Measurements from ENCODE around the gene NEDD9. TPM values are rescaled to one million over a fixed set of nuclear protein-coding genes. Genes with fewer than 3 reads are reported as not detected.

NEDD9 gene
- total RNA-seq, 1 experiment from 2014 or later = 0.17 TPM

GRCh38 chr6:11197175-11197536 lies 35.3 kb downstream of the NEDD9 start:
- Histone ChIP-seq H4K20me1 (ENCODE audit: insufficient read depth) (no peaks in the 10 kb centered on the region), H3K9me3 (ENCODE audit: control insufficient read depth in 1 of 2, insufficient read depth in 1 of 2, low read depth in 1 of 2, low read length in 2 of 2) (no peaks in the 10 kb centered on the region), H3K27me3 (ENCODE audit: insufficient read depth, low read length) (peaks cover 5% of the 10 kb centered on the region; the same call in 1 of the 2 replicates), H3K27ac (ENCODE audit: low read depth, low read length) (no peak overlapping the region), H3K4me1 (ENCODE audit: control insufficient read depth in 1 of 2, insufficient read depth in 2 of 2, low read length in 2 of 2) (no peaks in the 10 kb centered on the region), H3K79me2 (ENCODE audit: insufficient read depth, low read length) (no peaks in the 10 kb centered on the region), H3K4me2 (ENCODE audit: low read length) (no peak overlapping the region), H3K9ac (ENCODE audit: low read length) (no peak overlapping the region), H2AFZ (ENCODE audit: low read depth, low read length, poor library complexity, severe bottlenecking) (no peak overlapping the region), H3K9me2 (ENCODE audit: insufficient read depth) (no peaks in the 10 kb centered on the region), H3K4me3 (replicated peaks in 1 of 2; ENCODE audit: low read depth in 1 of 2, low read length in 2 of 2) (no peak overlapping the region), H3K36me3 (ENCODE audit: control insufficient read depth in 1 of 2, insufficient read depth in 2 of 2, low read length in 2 of 2) (no peaks in the 10 kb centered on the region)
- DNase-seq (ENCODE audit: low read depth, low spot score) (no peak), ATAC-seq (no peak)
- CTCF ChIA-PET = no interaction called here
- POLR2A ChIA-PET = no interaction called here
- intact Hi-C loops (cut with micrococcal nuclease) = no loop called here
- BruUV-seq (replicated peaks) = no TSS peak
- RAD21 ChIA-PET (ENCODE audit: low non-redundant PET in 1 of 2, low total read pairs in 2 of 2, uncharacterized antibody in 2 of 2, unreplicated experiment in 2 of 2) = no interaction called here
- TF ChIP-seq SIN3A (IDR thresholded peaks at IDR 0.05; ENCODE audit: low read depth) (no peak), CEBPB (IDR thresholded peaks at IDR 0.05; ENCODE audit: low read depth) (no peak), EZH2phosphoT487 (IDR thresholded peaks at IDR 0.05; ENCODE audit: borderline replicate concordance) (no peak)

- TF ChIP-seq EGR1 (IDR thresholded peaks at IDR 0.05; ENCODE audit: low read depth) (no peak), SIN3A (IDR thresholded peaks at IDR 0.05; ENCODE audit: low read depth) (no peak), CBX3 (IDR thresholded peaks at IDR 0.05; ENCODE audit: low read depth) (no peak), EZH2phosphoT487 (IDR thresholded peaks at IDR 0.05; ENCODE audit: borderline replicate concordance) (no peak), ZBTB33 (IDR thresholded peaks at IDR 0.05; ENCODE audit: extremely low read depth, insufficient replicate concordance, low read length) (no peak), SP1 (IDR thresholded peaks at IDR 0.05; ENCODE audit: low read depth) (no peak), JUND (IDR thresholded peaks at IDR 0.05) (no peak), YY1 (IDR thresholded peaks at IDR 0.05; ENCODE audit: extremely low read depth, insufficient replicate concordance, low read depth, low read length) (no peak)
- Histone ChIP-seq H3K9me3 (ENCODE audit: control insufficient read depth in 1 of 2, insufficient read depth in 1 of 2, low read depth in 1 of 2, low read length in 2 of 2) (no peaks in the 10 kb centered on the region), H3K4me1 (ENCODE audit: control insufficient read depth in 1 of 2, insufficient read depth in 2 of 2, low read length in 2 of 2) (no peaks in the 10 kb centered on the region), H3K4me2 (ENCODE audit: low read length) (no peak overlapping the region), H2AFZ (ENCODE audit: low read depth, low read length, poor library complexity, severe bottlenecking) (no peak overlapping the region), H3K27ac (ENCODE audit: low read depth, low read length) (no peak overlapping the region), H4K20me1 (ENCODE audit: insufficient read depth) (no peaks in the 10 kb centered on the region), H3K79me2 (ENCODE audit: insufficient read depth, low read length) (no peaks in the 10 kb centered on the region), H3K4me3 (replicated peaks in 1 of 2; ENCODE audit: low read depth in 1 of 2, low read length in 2 of 2) (no peak overlapping the region), H3K9me2 (ENCODE audit: insufficient read depth) (no peaks in the 10 kb centered on the region), H3K36me3 (ENCODE audit: control insufficient read depth in 1 of 2, insufficient read depth in 2 of 2, low read length in 2 of 2) (no peaks in the 10 kb centered on the region), H3K27me3 (ENCODE audit: insufficient read depth, low read length) (peaks cover 5% of the 10 kb centered on the region; the same call in 1 of the 2 replicates), H3K9ac (ENCODE audit: low read length) (no peak overlapping the region)
- intact Hi-C loops (cut with micrococcal nuclease) = no loop called here
- ChIA-PET CTCF (no interaction called here), POLR2A (no interaction called here), RAD21 (ENCODE audit: low non-redundant PET in 1 of 2, low total read pairs in 2 of 2, uncharacterized antibody in 2 of 2, unreplicated experiment in 2 of 2) (no interaction called here)
- no peak for ATAC-seq
- DNase-seq (ENCODE audit: low read depth, low spot score) = no peak
- no TSS peak for BruUV-seq (replicated peaks)
Measured at GRCh38 chr6:11196511-11197174, 35.8 kb downstream of the NEDD9 start.

Measured in HCT116 (cell line).